Femur (tissue), 1 donor: ENCODE data around the gene CCNQ.
"Not testable (repeated sequence)": the region's sequence is repeated elsewhere in the genome, so short reads cannot be mapped to it uniquely, and the experiment has no call there.

ENCODE experiments used
- DNase-seq: peaks from one replicate; pipeline ENCODE4 v3.0.0-alpha.2; 2017

CCNQ gene

GRCh38 chrX:153622661-153623309, 23.8 kb upstream of the CCNQ start:
- no peak for DNase-seq

- no peak for DNase-seq
Measured at GRCh38 chrX:153621949-153622598, 23.1 kb upstream of the CCNQ start.

- no peak for DNase-seq
Measured at GRCh38 chrX:153620576-153620975, 21.6 kb upstream of the CCNQ start.

- DNase-seq: no peak
Measured at GRCh38 chrX:153614818-153615217, 15.9 kb upstream of the CCNQ start.

- no peak for DNase-seq
Measured at GRCh38 chrX:153612413-153612812, 13.5 kb upstream of the CCNQ start.

GRCh38 chrX:153611298-153612095, 12.6 kb upstream of the CCNQ start:
- no peak for DNase-seq

- no peak for DNase-seq
Measured at GRCh38 chrX:153610836-153611213, 11.9 kb upstream of the CCNQ start.

- peak; percentile 85 for DNase-seq
Measured at GRCh38 chrX:153609917-153610835, 11.2 kb upstream of the CCNQ start.

- DNase-seq: no peak
Measured at GRCh38 chrX:153608806-153609205, 9.9 kb upstream of the CCNQ start.

GRCh38 chrX:153608376-153608775, 9.4 kb upstream of the CCNQ start:
- DNase-seq: no peak

- DNase-seq: no peak
Measured at GRCh38 chrX:153606503-153606902, 7.6 kb upstream of the CCNQ start.

GRCh38 chrX:153604666-153605380, 5.9 kb upstream of the CCNQ start:
- not testable (repeated sequence) for DNase-seq

- no peak for DNase-seq
Measured at GRCh38 chrX:153603131-153603656, 4.3 kb upstream of the CCNQ start.

- DNase-seq: no peak
Measured at GRCh38 chrX:153602601-153603000, 3.7 kb upstream of the CCNQ start.

- DNase-seq: no peak
Measured at GRCh38 chrX:153601511-153602110, 2.7 kb upstream of the CCNQ start.

GRCh38 chrX:153600921-153601320, 2.0 kb upstream of the CCNQ start:
- DNase-seq: no peak

- DNase-seq: no peak
Measured at GRCh38 chrX:153600032-153600373, 1.1 kb upstream of the CCNQ start.

GRCh38 chrX:153599192-153600031, 473 bp upstream of the CCNQ start:
- DNase-seq: peak; percentile 92

- DNase-seq: no peak
Measured at GRCh38 chrX:153596981-153597750, 1.8 kb downstream of the CCNQ start.
